PC-9 (cell line): Measurements from ENCODE around the gene VPS29. TPM values are rescaled to one million over a fixed set of nuclear protein-coding genes. Genes with fewer than 3 reads are reported as not detected.

Experiments
- BruUV-seq: library from RNA; stranded (reverse); fragments of 400-500 nt; replicated peaks from 2 replicates; lab custom pipeline; 2021; lab: Mats Ljungman, UMichigan
- CTCF ChIA-PET: fragments of 300-600 bp; sonication (Branson Sonifier 250); formaldehyde crosslinking; loops from one replicate; lab custom pipeline; 2022; ENCODE audit warnings: antibody characterized with exemption; lab: Charles Lee
- POLR2A ChIA-PET: fragments of 300-600 bp; sonication (Branson Sonifier 250); formaldehyde crosslinking; loops from one replicate; lab custom pipeline; 2022; ENCODE audit warnings: antibody characterized with exemption; ENCODE audit not compliant: unreplicated experiment; lab: Charles Lee
- DNase-seq, 2 experiments: peaks; one replicate each; pipeline versions ENCODE4 v3.0.0 to v3.0.0-alpha.2; 2015 to 2022; ENCODE audit warnings: mixed read lengths in 1 of 2
- H2AFZ ChIP-seq: fragments of 200-600 bp; sonication (generic); 2 replicates; pipeline ENCODE4 v1.8.1; 2017; ENCODE audit warnings: antibody characterized with exemption
- H3F3A ChIP-seq: fragments of 200-600 bp; sonication (generic); 2 replicates; pipeline ENCODE4 v1.8.1; 2017; ENCODE audit warnings: antibody characterized with exemption, mild to moderate bottlenecking, low read depth; ENCODE audit not compliant: insufficient read depth
- H3K27ac ChIP-seq: fragments of 200-600 bp; sonication (generic); 2 replicates; pipeline ENCODE4 v1.6.1; 2016; ENCODE audit warnings: mixed run types
- H3K27me3 ChIP-seq: fragments of 200-600 bp; sonication (generic); 2 replicates; pipeline ENCODE4 v1.6.1; 2016; ENCODE audit warnings: low read depth, mixed run types; ENCODE audit not compliant: insufficient read depth
- H3K36me3 ChIP-seq: fragments of 200-600 bp; sonication (generic); 2 replicates; pipeline ENCODE4 v1.6.1; 2016; ENCODE audit warnings: low read depth, mixed run types
- H3K4me1 ChIP-seq: fragments of 200-600 bp; sonication (generic); replicated peaks from 2 replicates; pipeline ENCODE4 v1.6.1; 2016; ENCODE audit warnings: mixed run types; ENCODE audit not compliant: insufficient read depth
- H3K4me2 ChIP-seq: fragments of 200-600 bp; sonication (generic); 2 replicates; pipeline ENCODE4 v1.6.1; 2017; ENCODE audit warnings: mixed run types
- H3K4me3 ChIP-seq: fragments of 200-600 bp; sonication (generic); 2 replicates; pipeline ENCODE4 v1.6.1; 2016; ENCODE audit warnings: mixed run types
- H3K79me2 ChIP-seq: fragments of 200-600 bp; sonication (generic); 2 replicates; pipeline ENCODE4 v1.6.1; 2017; ENCODE audit warnings: low read depth, mixed run types
- H3K9me2 ChIP-seq: fragments of 200-600 bp; sonication (generic); 2 replicates; pipeline ENCODE4 v1.8.1; 2017; ENCODE audit warnings: mild to moderate bottlenecking; ENCODE audit not compliant: insufficient read depth
- H3K9me3 ChIP-seq: fragments of 200-600 bp; sonication (generic); 2 replicates; pipeline ENCODE4 v1.8.1; 2016; ENCODE audit warnings: low read depth; ENCODE audit not compliant: insufficient read depth
- H4K20me1 ChIP-seq: fragments of 200-600 bp; sonication (generic); 2 replicates; pipeline ENCODE4 v1.8.1; 2017; ENCODE audit not compliant: insufficient read depth
- EZH2 ChIP-seq: fragments of 200-600 bp; sonication (generic); IDR thresholded peaks from 2 replicates; pipeline ENCODE4 v1.8.0; 2017; ENCODE audit warnings: antibody characterized with exemption, low read depth
- intact Hi-C: fragments of 100-400 bp; cut with micrococcal nuclease; formaldehyde crosslinking; loops from one replicate; pipeline ENCODE4 v1.10.0; 2022; ENCODE audit not compliant: unreplicated experiment
- total RNA-seq: library from RNA; stranded (reverse); gene quantifications from 2 replicates; pipeline ENCODE4 v1.2.3, GENCODE V29; 2021
- TF ChIP-seq, protein P1 (sequence below): fragments of 200-600 bp; sonication (generic); conservative IDR thresholded peaks from 2 replicates; pipeline ENCODE4 v1.6.1; 2017; ENCODE audit warnings: mixed run types, antibody characterized with exemption, mild to moderate bottlenecking, moderate library complexity

Gene VPS29
- total RNA-seq, 1 experiment from 2014 or later = 114 TPM

DNA sequence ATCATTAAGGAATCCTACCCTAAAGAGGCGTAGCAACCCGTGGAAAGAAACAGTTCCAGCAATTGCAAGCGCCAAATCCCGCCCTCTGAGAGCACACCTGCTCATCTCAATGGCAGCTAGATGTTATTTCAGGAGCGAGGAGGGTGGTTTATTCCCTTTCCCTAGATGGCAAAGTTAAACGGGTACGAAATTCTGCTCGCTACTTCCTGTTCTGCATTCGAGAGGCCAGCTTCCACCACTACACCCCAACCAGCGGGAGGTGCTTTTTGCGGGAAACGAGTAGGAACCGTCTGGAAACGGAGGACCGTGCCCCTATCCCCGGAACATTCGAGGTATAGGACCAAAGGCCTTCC, 536 bp downstream of the VPS29 start:
- Histone ChIP-seq H3K4me3 (peak overlapping the region; percentile 79), H3K27ac (peak overlapping the region; percentile 85), H3K4me1 (peaks cover 22% of the 10 kb centered on the region), H3K36me3 (peaks cover 23% of the 10 kb centered on the region; the same call in 1 of the 2 replicates), H3K9me3 (no peaks in the 10 kb centered on the region), H3F3A (peaks cover 28% of the 10 kb centered on the region), H2AFZ (peak overlapping the region; percentile 82), H4K20me1 (0 out of 2 replicates have a peak, but pooled peaks cover 3% of the 10 kb centered on the region), H3K9me2 (no peaks in the 10 kb centered on the region), H3K4me2 (peak overlapping the region; percentile 92), H3K27me3 (no peaks in the 10 kb centered on the region), H3K79me2 (peaks cover 51% of the 10 kb centered on the region)
- DNase-seq = peak in 1 of 2 experiments; percentile 81
- TF ChIP-seq EZH2 = no peak
- TF ChIP-seq, protein P1, sequence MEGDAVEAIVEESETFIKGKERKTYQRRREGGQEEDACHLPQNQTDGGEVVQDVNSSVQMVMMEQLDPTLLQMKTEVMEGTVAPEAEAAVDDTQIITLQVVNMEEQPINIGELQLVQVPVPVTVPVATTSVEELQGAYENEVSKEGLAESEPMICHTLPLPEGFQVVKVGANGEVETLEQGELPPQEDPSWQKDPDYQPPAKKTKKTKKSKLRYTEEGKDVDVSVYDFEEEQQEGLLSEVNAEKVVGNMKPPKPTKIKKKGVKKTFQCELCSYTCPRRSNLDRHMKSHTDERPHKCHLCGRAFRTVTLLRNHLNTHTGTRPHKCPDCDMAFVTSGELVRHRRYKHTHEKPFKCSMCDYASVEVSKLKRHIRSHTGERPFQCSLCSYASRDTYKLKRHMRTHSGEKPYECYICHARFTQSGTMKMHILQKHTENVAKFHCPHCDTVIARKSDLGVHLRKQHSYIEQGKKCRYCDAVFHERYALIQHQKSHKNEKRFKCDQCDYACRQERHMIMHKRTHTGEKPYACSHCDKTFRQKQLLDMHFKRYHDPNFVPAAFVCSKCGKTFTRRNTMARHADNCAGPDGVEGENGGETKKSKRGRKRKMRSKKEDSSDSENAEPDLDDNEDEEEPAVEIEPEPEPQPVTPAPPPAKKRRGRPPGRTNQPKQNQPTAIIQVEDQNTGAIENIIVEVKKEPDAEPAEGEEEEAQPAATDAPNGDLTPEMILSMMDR = no peak
- POLR2A ChIA-PET = interaction anchor here (0.6 kb wide), 2 partner anchors 33 to 499 kb away, joined by 3 to 7 read pairs; partner anchors contain the start of genes FAM216A and GPN3
- TSS peak; percentile 80 for BruUV-seq
- CTCF ChIA-PET = interaction anchor here (0.6 to 1.5 kb wide), 2 partner anchors 51 to 104 kb away, joined by 4 to 8 read pairs; partner anchors contain the start of gene ARPC3
- intact Hi-C loops = loop anchor here (5.0 kb wide), 1 partner anchor 46 kb away; no protein-coding TSS in a partner anchor

DNA sequence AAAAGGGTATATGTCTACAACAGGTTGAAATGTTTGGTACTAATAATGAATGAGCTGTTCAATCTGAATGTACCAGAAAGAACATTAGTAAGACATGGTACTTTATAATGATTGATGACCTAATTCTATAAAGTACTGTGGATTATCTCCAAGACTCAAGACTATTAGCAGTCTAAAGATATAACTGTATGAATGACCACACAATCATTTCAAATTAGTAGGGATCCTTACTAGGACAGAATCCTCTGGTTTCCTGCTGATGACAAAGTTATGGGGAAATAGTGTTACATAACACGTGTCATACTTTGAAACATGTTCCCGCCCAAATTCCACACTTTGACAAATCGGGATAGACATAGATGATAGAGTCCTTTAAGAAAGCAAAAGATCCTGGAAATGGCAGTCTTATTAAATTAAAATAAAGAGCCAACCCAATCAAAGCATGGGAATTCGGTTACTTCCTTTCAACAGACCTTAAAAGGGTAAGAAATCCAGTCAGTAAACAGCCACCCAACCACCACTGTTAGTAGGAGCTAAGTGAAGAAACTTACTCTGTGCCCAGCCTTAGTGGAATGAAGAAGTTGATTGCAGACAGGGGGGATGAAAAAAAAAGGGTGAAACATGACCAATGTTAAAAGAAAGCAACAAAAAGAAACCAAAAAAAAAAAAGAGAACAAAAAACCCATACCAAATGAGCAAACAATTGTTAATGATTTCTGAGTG, 2.8 kb downstream of the VPS29 start:
- POLR2A ChIA-PET = no interaction called here
- H3K9me2 ChIP-seq = no peaks in the 10 kb centered on the region
- TF ChIP-seq, protein P1 = no peak
- TF ChIP-seq EZH2 = no peak
- H3K4me3 ChIP-seq = no peak overlapping the region
- peaks cover 22% of the 10 kb centered on the region for H3K4me1 ChIP-seq
- intact Hi-C loops = no loop called here
- 0 out of 2 replicates have a peak, but pooled peaks cover 3% of the 10 kb centered on the region for H4K20me1 ChIP-seq
- H3K27me3 ChIP-seq = no peaks in the 10 kb centered on the region
- H3K79me2 ChIP-seq = peaks cover 58% of the 10 kb centered on the region
- H3K4me2 ChIP-seq = peak overlapping the region; percentile 92
- no TSS peak for BruUV-seq
- H3K36me3 ChIP-seq = peaks cover 34% of the 10 kb centered on the region
- H3F3A ChIP-seq = peaks cover 35% of the 10 kb centered on the region
- H3K27ac ChIP-seq = peak overlapping the region; percentile 85
- CTCF ChIA-PET = interaction anchor here (0.7 kb wide), 1 partner anchor 47 kb away, joined by 3 read pairs; no protein-coding TSS in a partner anchor
- DNase-seq = no peak
- no peaks in the 10 kb centered on the region for H3K9me3 ChIP-seq
- H2AFZ ChIP-seq = no peak overlapping the region

DNA sequence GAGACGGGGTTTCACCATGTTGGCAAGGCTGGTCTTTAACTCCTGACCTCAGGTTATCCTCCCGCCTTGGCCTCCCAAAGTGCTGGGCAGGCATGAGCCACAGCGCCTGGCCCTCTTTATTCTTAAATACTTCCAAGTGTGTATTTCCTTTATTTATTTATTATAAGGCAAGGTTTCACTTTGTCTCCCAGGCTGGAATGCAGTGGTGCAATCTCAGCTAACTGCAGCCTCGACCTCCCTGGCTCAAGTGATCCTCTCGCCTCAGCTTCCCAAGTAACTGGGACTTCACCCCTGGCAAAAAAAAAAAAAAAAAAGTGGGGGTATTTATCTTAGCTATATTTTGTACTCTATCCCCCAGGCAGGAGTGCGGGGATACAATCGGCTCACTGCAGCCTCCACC, 26.5 kb downstream of the VPS29 start:
- H3K9me2 ChIP-seq = no peaks in the 10 kb centered on the region
- no TSS peak for BruUV-seq
- no peak overlapping the region for H3K4me2 ChIP-seq
- H3K4me3 ChIP-seq = no peak overlapping the region
- TF ChIP-seq, protein P1 = no peak
- TF ChIP-seq EZH2 = no peak
- ChIA-PET POLR2A (interaction anchor here (0.6 kb wide), 1 partner anchor 9 kb away, joined by 8 read pairs; no protein-coding TSS in a partner anchor), CTCF (interaction anchor here (0.6 kb wide), 1 partner anchor 127 kb away, joined by 9 read pairs; no protein-coding TSS in a partner anchor)
- no peaks in the 10 kb centered on the region for H3K4me1 ChIP-seq
- intact Hi-C loops = no loop called here
- H3K9me3 ChIP-seq = no peaks in the 10 kb centered on the region
- H2AFZ ChIP-seq = no peak overlapping the region
- H3F3A ChIP-seq = no peaks in the 10 kb centered on the region
- no peaks in the 10 kb centered on the region for H3K36me3 ChIP-seq
- no peaks in the 10 kb centered on the region for H3K27me3 ChIP-seq
- H3K79me2 ChIP-seq = peaks cover 2% of the 10 kb centered on the region; the same call in 1 of the 2 replicates
- H3K27ac ChIP-seq = no peak overlapping the region
- no peaks in the 10 kb centered on the region for H4K20me1 ChIP-seq
- DNase-seq = no peak
